Dedifferentiated amniotic fluid mesenchymal stem cell (primary cell): ENCODE data around the gene WDR1.

ENCODE experiments used
- DNase-seq: peaks from one replicate; pipeline ENCODE4 v3.0.0-alpha.2; 2016; ENCODE audit errors: extremely low spot score

WDR1 gene, protein sequence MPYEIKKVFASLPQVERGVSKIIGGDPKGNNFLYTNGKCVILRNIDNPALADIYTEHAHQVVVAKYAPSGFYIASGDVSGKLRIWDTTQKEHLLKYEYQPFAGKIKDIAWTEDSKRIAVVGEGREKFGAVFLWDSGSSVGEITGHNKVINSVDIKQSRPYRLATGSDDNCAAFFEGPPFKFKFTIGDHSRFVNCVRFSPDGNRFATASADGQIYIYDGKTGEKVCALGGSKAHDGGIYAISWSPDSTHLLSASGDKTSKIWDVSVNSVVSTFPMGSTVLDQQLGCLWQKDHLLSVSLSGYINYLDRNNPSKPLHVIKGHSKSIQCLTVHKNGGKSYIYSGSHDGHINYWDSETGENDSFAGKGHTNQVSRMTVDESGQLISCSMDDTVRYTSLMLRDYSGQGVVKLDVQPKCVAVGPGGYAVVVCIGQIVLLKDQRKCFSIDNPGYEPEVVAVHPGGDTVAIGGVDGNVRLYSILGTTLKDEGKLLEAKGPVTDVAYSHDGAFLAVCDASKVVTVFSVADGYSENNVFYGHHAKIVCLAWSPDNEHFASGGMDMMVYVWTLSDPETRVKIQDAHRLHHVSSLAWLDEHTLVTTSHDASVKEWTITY

DNA sequence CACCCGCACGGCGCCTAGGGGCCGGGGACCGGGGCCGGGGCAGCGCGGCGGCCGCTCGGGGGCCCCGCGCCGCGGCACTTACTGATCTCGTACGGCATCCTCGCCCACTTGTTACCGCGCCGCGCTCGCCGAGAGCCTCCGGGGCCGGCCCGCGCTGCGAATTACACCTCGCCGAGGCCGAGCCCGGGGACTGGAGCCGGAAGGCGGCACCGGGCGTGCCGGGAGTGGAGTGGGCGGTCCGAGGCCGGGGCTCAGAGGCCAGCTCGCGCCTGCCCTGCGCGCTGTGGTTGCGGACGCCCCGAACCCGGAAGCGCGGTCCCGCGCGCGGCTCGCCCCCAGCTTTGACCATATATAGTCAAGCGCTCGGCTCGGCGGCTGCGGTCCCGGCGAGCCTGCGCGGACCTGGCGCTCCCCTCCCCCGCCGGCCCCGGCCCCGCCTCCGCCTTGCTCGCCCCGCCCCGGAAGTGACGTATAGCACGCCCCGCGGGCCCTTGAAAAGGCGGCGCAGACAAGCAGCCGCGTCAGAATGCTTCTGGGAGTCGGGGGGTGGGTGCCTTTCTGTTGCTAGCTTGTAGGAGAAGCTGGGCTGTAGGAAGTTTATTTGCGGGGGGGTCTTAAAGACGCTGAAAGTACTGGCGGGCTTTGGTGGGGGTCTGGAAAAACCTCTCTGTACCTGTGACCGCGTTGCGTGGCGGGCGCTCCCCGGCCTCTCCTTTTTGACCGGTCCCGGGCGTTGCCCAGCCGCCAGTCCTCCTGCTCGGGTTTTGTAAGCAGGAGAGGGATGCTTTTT is at the start of gene WDR1:
Gene WDR1 (minus strand): TSS at position 231 of the 790 bp plus-strand sequence. CDS start 133 bp downstream, at position 98.
- DNase-seq = peak; percentile 90

DNA sequence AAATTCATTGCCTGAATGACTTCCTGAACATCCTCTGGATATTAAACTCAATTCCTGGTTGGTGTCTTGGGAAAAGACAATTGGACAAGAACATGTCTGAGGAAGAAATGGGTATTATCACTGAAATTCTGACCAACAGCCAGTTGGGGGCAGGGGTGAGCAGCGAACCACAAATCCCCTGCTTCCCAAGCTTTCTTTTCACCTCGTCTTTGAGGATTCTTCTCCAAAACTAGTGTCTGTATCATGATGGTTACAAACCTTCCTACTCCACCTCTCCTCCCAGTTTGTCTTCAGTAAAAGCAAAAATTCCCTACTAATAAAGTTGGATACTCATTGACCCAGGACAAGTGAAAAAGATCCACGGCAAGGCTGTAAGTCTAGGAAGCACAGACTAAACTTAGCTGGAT is 48.3 kb upstream of the WDR1 start:
- peak; percentile 27 for DNase-seq

DNA sequence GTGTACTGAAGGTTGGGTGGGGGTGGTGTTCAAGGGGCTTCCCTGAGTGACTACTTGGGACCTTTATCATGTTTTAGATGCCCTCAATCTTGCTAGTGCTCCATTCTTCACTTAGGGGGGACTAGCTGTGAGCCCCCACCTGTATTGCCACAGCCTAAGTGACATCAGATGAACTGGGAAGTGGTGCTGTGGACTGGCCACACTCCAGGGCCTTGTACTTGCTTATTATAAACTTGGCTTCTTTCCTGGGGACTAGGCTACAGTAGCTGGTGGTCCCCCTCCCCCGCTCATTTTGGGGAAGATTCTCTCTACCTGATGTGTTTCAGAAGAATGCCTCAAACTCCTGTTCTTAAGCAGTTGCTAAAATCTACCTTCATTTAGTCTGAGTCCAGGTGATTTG is 46.7 kb upstream of the WDR1 start:
- DNase-seq = no peak

DNA sequence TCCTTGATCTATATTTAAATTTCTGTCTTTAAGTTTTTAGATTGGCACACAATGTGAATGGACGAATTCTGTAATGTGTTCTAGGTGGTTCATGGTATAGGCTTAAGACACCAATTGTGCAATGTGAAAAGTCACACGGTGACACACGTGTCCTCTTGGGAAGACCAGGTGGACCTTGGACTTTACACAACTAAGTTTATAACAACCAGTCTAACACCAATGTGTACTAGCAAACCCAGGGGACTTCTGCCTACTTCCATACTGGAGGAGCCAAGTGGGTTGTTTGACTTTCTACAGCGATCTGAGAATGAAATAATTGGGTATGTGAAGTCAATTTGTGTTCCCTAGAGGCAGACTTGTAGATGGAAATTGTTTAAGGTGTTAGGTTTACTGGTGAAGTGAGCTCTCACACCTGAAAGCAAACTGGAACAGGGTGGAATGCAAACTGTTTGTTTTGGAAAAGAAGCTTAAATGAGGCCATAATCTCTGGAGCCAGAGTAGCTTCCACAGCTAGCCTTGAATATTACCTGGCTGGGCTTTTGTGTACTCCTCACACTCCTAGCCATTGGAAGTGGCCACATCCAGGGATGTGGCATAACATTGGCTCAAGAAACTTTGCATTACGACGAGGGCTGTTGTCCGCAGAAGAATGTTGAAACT is 45.9 kb upstream of the WDR1 start:
- DNase-seq = no peak

DNA sequence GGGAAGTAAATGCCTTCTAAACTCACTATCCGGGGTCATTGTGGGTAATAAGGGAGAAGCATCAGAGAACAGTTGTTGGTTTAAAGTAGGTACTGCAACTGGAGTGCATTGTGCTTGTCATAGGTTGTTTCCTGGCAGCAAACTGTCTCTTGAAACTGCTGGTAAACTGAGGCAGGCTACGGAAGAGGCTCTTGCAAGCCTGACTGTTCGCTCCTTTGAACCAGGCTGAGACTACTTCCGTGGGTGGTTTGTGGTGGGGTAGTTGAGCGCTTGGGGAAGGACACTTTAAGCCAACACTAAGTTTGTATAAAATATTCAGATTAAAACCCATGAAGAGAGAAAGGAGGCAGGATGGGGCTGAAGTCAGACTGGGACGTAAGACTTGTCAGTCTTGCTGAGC is 45.2 kb upstream of the WDR1 start:
- no peak for DNase-seq

DNA sequence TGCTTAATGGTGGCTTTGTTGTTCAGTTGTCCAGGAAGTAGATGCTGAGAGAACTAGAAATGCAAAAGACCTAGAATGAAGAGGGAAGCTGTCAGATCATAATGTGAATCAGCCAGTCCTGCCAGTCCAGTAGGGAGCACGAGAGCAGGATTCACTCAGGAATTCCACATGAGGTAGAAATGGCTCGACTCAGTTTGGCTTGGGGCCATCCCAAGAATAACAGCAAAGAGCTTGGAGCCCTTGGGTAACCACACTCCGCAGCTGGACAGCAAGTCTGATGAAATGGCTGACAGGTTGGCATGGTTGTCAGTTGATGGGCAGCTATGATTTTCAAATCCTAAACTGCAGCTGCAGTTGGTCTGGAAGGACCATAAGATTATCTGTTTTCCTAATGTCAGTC is 44.5 kb upstream of the WDR1 start:
- no peak for DNase-seq

DNA sequence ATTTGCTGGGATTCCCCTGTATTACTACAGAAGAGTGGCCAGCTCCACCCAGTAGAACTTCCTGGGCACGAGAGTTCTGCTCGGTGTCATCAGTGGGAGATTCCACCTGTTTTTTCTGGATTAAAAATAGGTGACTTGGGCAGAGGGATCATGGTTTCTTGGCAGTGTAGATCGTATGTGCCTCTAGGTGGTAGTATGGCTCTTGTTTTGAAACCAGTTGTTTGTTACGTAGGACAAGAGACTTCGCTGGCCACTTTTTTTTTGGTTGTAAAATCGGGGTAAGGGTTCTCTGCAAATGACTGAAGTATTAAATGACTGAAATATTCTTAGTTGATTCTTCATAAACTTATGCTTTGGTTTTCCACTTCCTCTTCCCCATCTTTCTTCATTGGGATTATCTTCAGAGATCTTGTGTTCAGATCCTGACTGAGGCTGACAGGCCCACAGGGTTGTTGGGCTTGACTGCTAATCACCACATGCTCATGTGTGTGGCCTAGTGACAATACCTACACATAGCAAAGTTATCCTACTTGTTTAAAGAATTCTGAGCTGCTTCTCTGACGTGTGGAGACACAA is 43.8 kb upstream of the WDR1 start:
- DNase-seq = no peak

DNA sequence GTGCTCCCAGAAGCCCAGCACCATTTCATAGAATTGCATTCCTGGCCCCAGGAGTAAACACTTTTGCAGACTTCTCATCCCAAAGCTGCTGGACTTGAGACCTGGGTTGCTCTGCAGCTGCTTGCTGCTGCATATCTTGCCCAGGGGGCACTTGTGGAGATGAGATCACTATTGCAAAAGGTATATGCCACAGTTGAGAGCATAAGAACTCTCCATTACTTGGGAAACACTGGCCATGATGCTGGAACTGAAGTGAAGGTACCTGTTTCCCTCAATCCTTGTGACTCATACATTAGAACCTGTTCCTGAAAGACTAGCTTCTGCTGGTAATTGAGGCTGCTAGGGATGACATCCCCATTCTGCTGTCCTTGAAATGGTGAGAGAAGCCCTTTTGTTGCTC is 43.1 kb upstream of the WDR1 start:
- DNase-seq = no peak

DNA sequence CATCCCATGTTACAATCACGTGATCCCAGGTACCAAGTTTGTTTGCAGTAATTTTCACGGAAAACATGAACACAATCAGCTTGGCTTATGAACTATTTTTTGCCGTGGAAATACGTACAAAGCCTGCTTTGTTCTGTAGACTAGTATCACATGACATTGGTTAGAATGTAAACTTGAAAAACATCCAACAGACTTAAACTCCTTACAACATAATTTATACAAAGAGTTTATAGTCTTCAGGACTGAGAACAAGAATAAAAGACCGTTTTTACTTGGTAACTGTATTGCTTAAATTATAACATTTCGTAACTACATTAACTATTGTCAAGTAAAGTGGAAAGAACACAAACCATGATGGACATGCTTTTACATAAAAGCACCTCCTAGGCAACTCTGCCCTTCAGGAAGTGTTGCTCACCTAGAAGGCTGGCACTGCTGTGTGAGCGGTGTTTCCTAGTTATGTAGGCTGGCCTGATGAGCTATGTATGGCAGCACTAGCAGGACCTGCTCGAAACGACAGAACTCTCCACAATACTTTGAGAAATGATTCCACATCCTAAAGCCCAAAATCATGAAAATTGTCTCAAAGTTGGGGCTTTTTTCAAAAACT is 41.8 kb upstream of the WDR1 start:
- DNase-seq = no peak

DNA sequence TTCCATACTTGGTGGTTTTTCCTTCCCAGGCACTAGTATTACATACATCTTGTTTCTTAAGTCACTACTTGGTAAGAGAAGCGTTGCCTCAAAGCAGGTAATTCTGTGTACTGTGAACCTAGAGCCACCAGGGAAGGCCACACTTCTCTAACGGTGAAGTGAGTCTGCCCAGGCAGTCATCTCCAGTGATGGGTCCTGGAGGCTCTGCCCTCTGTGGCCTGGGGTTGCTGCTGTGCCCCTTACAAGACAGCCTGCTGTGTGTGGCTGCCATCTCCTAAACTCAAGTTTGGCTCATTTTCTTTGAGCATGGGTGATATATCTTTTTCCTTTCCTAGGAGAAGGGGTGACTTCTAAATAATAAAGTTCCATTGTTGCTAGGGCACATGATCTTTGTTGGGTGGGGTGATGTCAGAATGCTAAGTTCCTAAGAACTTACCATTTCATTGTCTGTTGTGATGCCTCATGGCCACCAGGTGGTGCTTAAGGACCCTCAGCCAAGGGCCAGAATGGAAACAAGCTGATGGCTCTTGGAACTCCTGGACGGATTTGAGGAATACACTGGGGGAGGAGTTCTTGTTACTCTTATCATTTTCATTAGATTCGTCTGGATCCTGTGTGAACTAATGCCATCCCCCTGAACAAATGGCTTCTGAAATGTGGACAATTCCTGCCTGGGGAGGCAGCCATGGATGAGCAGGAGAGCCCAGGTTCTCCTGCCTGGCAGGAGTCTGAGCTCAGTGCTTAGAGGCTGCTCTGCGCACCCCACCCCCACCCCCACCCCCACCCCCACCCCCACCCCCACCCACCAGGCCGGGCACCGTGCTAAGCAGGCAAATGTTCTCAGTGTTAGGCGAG is 41.1 kb upstream of the WDR1 start:
- DNase-seq = peak; percentile 54

DNA sequence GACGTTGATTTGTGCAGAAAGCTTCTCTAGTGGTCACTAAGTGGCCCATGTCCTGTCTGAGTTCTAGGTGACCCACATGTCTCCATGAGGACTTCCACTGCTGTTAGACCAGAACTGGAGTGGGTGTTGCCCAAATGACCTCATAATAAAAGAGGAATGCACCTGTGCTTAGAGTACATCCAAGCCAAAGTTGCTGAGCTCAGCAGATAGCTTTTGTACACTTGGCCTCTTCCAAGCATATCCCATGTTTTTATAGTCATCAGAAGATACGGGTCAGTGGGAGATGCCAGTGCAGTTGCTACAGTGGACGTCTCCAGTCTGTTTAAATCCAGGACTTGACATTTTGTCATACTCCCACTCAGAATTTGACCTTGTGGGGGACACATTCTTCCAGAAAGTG is 37.6 kb upstream of the WDR1 start:
- no peak for DNase-seq

DNA sequence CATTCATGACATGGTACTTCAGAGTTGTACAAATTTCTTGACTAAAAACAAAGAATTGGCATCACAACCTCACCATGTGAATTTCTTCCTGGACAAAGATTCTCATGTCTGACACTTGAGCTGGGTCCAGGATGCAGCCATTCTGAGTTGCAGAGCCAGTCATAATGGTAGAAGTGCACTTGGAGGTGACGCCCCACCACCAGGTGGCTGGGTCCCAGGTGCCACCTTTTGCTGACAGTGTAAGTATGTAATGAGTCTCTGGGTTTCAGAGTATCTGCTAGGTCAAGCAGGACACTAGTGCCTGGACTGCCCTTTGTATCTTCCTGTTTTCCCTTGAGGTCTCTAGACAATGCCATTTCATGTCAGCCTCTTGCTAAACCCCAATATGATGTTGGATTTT is 36.6 kb upstream of the WDR1 start:
- DNase-seq = no peak

DNA sequence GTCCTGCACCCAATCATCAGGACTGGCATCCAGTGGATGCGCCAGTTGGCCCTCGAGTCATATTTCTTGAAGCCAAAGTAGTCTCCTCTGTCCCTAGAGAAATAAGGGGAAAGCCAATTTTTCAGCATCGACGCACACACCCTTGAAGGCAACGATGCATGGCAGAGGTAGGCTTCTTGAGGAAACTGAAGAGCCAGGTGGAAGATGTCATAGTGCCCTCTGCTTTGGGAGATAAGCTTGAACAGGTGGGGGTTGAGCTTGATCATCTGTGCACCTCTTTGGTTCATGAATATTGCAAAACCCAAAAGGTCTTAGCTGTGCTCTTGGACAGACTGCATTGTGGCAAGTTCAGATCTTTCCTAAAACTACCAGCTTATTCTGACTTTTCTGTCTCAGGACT is 34.6 kb upstream of the WDR1 start:
- DNase-seq = no peak

DNA sequence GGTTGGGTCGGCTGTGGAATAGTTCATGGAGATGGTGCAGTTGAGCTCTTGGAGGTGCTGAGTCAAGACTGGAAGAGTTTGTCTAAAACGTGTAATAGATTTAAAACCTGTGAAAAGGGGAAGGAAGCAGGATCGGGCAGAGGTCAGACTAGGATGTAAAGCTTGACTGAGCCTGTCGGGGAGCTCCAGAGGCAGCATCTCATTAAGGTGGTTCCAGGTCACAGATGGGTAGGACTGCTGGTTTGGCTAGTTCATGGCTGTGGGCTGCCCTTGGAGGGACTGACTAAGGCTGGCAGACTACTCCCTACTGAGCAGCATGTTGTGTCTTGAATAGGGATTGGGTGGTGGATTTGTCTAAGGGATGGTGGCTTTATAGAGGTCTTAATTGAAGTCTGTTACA is 28.4 kb upstream of the WDR1 start:
- DNase-seq = no peak

DNA sequence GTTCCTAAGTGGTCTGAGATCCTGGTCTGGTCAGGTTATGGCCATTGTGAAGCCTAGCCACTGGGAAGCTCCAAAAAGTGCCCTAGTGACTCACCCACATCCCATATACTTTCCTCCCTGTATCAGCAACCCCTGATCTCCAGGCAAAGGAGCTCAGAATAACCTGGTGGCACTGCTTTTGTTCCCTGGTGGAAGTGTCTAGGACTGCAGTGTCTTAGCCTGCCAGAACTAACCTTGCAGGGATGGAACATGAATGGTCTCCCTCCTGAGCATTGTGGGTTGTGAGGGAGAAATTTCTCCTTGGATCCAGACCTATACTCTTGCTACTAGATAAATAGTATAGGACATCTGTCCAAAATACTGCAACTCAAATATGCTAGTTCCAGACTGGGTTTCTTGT is 27.9 kb upstream of the WDR1 start:
- no peak for DNase-seq

DNA sequence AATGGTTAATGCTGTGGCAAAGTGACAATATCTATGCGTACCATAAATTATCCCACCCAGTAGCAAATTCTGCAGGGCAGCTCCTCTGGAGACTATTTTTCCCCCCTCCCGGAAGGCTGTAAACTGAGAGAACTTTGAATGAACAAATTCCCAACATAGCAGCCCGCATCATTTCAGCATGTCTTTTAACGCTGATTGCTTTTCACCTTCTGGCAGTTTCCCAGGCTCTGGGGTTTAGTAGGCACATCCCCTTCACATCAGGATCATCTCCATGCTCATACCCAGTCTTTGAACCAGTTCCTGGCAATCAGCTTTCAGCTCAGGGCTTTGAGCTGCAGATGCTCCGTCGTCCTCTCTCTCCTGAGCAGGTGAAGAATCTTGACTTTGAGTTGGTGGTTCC is 26.6 kb upstream of the WDR1 start:
- no peak for DNase-seq

DNA sequence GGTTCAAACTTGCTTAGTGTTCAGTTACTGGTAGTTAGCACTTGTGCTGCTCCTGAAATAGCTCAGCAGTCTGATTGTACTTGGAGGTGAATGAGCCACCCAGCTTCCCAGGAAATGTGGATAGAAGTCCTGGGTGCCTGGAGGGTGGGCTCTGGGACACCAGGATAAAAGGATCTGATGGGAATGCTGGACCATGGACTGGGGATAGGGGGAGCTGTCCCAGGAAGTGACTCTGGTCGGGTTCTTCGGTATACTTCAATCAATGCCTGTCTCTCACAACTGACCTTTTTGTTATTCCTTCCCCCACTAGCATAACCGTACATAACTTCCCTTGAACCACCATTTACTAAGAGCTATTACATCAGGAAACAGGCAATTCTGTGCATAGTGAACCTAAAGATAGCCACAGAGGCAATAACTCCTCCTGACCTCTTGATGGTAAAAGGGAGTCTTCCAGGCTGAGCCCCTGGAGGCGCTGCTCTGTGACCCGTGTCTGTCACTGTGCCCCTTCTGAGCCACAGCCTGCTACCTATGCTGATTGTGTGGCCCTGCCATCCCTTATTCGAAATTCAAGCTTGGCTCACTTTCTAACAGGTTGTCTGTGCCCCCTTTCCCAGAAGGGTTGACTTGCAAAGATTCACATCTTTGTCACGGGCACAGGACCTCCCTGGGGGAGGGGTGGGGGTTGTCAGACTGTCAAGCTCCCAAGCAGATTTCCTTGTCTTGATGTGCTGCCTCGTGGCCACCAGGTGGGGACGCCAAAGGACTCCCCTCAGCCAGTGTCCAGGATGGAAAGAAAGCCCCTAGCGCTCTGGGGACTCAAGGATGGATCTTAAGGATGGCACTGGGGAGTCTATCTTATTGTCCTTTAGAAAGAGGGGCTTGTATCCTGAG is 24.5 kb upstream of the WDR1 start:
- no peak for DNase-seq

DNA sequence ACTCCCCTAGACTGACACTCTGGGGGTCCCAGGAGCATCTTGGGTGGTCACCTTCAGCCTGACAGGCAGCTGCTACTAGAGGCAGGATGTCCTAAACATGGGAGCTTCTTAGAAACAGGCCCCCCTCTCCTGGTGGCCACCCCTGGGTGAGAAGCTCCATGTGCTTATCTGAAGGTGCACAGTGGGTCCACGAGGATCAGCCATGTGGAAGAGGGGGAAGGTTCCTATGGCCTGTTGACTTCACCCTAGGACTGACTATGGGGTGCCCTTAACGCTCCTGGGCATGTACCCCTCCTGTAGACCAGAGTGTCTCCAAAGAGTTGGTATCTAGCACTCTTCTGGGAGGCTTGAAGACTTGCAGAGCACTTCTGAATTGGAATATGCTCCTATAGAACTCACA is 22.9 kb upstream of the WDR1 start:
- no peak for DNase-seq

DNA sequence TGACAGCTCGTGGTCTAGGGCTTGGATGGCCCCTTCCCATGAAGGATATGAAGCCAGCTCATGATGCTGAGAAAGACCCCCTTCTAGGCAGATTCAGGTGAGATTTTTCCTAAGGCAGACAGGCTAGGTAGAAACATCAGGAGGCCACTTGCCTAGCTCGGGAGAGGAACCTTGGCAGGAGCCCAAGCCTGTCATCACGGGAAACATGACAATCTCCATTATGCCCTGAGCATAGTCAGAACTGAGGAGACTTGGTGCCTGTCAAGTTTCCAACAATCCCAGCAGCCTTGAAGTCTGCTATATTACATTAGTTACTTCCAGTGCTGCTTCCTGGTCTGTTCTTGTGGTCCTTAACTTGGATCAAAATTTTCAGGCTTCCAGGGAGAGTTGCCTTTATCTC is 18.7 kb upstream of the WDR1 start:
- no peak for DNase-seq

DNA sequence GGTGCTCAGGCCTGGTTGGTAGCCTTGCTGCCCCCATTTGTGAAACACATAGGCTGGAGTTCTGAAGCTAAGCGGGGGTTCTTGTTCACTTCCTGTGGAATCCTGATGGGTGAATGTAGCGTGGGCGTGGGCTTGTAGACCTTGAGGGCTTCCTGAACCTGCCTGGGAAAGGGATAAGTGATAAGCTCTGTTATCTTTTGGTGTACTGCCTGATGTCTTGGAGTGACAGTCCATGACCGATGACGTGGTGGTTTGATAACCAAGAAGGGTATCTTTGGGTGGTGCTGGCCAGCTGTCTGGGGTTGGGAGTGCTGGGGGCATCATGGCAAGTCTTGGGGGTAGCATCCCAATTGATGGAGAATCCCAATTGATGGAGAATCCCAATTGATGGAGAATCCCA is 17.5 kb upstream of the WDR1 start:
- DNase-seq = no peak
